Measurements from ENCODE around the gene GOLPH3.
"Not testable (repeated sequence)": the region's sequence is repeated elsewhere in the genome, so short reads cannot be mapped to it uniquely, and the experiment has no call there.

GOLPH3 gene

DNA sequence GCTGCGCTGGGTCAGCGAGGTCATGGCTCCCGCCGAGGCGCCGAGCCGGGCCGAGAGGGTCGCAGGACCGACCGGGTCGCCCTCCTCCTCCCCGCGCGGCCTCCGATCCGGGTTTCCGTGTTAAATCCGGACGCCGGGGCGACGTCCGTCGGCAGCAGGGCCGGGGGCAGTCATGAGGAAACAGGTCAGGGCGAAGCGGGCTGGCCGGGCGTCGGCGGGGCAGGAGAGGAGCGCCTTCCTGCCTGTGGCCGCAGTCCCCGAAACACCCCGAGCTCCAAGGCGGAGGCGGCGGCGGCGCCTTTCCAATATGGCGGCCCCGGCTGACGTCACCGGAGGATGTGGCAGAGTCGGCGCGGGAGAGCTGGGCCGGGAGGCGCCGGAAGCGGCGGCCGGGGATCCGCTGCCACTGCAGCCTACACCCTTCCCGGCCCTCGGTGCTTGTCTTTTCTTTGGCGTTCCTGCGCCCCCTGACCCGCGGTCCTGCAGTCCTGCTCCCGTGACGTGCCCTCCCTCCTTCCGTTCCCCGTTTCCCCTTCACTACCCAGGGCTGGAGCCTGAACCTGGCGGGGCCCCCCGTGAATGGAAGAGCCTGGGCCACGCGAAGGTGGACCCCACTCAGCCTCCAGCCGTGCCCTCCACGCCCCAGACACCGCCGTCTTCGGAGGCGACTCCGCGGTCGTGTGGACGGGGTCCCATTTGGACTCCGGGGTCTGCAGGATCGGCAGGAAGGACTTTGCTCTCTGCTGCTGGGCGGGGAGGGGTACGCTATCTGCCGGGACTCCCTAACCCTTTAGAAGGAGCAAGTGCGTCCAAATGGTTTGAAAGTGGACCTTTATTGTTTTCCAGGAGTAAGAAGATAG lies at the start of gene GOLPH3:
GOLPH3 (minus strand) TSS at position 309 of the 860 bp plus-strand sequence; CDS start at position 24, 285 bp downstream.
- peak; percentile 94 for DNase-seq
- H3K27ac Mint-ChIP-seq, result peak within 1 kb of the TSS; percentile 100
- H3K27me3 Mint-ChIP-seq (ENCODE audit: low read depth, poor library complexity), result no peaks in the 10 kb centered on the region
- H3K36me3 Mint-ChIP-seq (ENCODE audit: low read depth), result peaks cover 20% of the 10 kb centered on the region
- peak within 1 kb of the TSS; percentile 100 for H3K4me3 Mint-ChIP-seq
- H3K9me3 Mint-ChIP-seq, result peaks cover 3% of the 10 kb centered on the region
- TF ChIP-seq, protein P1, sequence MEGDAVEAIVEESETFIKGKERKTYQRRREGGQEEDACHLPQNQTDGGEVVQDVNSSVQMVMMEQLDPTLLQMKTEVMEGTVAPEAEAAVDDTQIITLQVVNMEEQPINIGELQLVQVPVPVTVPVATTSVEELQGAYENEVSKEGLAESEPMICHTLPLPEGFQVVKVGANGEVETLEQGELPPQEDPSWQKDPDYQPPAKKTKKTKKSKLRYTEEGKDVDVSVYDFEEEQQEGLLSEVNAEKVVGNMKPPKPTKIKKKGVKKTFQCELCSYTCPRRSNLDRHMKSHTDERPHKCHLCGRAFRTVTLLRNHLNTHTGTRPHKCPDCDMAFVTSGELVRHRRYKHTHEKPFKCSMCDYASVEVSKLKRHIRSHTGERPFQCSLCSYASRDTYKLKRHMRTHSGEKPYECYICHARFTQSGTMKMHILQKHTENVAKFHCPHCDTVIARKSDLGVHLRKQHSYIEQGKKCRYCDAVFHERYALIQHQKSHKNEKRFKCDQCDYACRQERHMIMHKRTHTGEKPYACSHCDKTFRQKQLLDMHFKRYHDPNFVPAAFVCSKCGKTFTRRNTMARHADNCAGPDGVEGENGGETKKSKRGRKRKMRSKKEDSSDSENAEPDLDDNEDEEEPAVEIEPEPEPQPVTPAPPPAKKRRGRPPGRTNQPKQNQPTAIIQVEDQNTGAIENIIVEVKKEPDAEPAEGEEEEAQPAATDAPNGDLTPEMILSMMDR (IDR thresholded peaks at IDR 0.05), result no peak
- peaks cover 35% of the 10 kb centered on the region for H3K4me1 Mint-ChIP-seq

DNA sequence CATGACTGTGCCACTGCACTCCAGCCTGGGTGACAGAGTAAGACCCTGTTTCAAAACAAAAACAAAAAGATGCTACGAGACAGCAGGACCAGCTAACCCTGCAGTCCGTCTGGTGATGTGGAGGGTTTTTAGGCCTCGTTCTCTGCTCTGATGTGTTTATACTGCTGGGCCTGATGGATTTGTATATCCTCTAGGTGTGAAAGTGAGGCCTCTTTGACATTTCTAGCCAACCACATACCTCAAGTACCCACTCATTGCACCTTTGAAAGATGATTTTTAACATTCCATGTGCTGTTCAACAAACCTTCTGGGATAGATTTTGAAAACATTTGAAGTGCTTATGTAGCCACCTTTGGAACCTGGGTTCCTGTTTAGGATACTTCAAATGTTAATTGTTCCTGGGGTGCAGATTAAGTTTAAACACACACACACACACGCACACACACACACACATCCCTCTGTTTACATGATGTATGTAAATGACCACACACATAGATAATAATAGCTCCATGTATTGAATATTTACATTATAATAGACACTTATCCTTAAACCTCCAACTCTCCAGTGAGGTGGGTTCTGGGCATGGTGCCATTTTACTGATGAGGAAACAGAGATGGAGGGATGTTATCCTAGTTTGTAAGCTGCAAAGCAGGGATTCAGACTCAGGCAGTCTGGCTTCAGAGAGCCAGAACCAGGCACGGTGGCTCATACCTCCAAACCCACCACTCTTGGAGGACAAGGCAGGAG lies 48.8 kb upstream of the GOLPH3 start:
- DNase-seq, result no peak
- Mint-ChIP-seq H3K4me3 (no peak overlapping the region), H3K36me3 (ENCODE audit: low read depth) (peaks cover 17% of the 10 kb centered on the region), H3K27ac (no peak overlapping the region), H3K4me1 (peaks cover 17% of the 10 kb centered on the region), H3K9me3 (peaks cover 7% of the 10 kb centered on the region), H3K27me3 (ENCODE audit: low read depth, poor library complexity) (no peaks in the 10 kb centered on the region)
- TF ChIP-seq, protein P1 (IDR thresholded peaks at IDR 0.05), result no peak

DNA sequence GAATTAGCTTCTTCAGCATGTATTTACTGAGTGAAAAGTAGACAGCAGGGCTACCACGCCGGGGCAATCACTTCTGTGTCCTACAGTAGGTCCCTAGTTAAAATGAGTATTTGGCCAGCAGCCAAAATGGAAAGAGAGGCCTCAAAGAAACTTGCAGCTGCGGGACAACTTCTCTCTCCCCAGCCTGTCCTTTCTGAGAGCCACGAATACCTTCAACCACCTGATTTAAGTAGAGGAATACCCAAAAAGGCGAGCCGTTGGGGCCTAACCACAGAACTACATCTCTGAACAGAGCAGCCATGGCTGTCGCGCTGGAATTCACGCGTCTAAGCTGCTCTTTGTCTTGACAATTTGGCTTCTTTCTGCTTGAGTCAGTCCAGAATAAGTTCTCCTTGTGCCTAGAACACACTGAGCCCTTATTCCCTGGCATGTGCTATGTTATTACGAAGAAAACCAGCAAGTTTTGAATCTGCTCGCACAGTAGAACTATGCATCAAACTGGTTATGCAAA lies 43.8 kb upstream of the GOLPH3 start:
- Mint-ChIP-seq H3K4me1 (peaks cover 8% of the 10 kb centered on the region), H3K27ac (no peak overlapping the region), H3K36me3 (ENCODE audit: low read depth) (no peaks in the 10 kb centered on the region), H3K27me3 (ENCODE audit: low read depth, poor library complexity) (no peaks in the 10 kb centered on the region), H3K4me3 (no peak overlapping the region), H3K9me3 (no peaks in the 10 kb centered on the region)
- TF ChIP-seq, protein P1 (IDR thresholded peaks at IDR 0.05), result no peak
- DNase-seq, result no peak

DNA sequence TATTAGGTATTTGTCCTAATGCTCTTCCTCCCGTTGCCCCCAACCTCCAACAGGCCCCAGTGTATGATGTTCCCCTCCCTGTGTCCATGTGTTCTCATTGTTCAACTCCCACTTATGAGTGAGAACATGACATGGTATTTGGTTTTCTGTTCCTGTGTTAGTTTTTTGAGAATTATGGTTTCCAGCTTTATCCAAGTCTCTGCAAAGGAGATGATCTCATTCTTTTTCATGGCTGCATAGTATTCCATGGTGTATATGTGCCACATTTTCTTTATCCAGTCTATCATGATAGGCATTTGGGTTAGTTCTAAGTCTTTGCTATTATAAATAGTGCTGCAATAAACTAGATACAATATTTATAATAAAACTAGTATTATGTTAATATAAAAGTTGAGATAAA lies 40.2 kb upstream of the GOLPH3 start:
- H3K27me3 Mint-ChIP-seq (ENCODE audit: low read depth, poor library complexity); H3K4me3 Mint-ChIP-seq; DNase-seq; H3K27ac Mint-ChIP-seq; H3K9me3 Mint-ChIP-seq; H3K36me3 Mint-ChIP-seq (ENCODE audit: low read depth): not testable (repeated sequence)
- peaks cover 13% of the 10 kb centered on the region for H3K4me1 Mint-ChIP-seq

DNA sequence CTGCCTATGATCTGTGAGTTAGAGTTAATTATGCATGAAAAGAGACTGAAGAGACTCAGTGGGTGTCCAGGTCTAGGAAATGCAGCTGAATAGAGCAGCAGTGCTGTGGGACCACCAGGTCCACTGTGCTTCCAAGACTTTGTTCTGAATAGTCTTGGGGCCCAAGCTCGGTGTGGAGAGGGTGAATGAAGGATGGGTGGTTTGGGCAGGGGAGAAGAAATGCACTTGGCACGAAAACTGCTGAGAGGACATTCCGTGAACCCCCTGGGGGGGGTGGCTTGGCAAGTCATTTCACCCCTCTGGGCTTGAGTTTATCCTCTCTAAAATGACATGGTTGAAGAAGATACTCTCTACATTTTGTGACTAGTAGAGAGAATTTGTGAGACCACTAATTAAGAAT lies 36.0 kb upstream of the GOLPH3 start:
- H3K36me3 Mint-ChIP-seq (ENCODE audit: low read depth), result peaks cover 4% of the 10 kb centered on the region
- H3K9me3 Mint-ChIP-seq, result peaks cover 26% of the 10 kb centered on the region
- peaks cover 5% of the 10 kb centered on the region for H3K4me1 Mint-ChIP-seq
- no peaks in the 10 kb centered on the region for H3K27me3 Mint-ChIP-seq (ENCODE audit: low read depth, poor library complexity)
- TF ChIP-seq, protein P1 (IDR thresholded peaks at IDR 0.05), result no peak
- peak overlapping the region; percentile 89 for H3K27ac Mint-ChIP-seq
- no peak overlapping the region for H3K4me3 Mint-ChIP-seq
- no peak for DNase-seq

DNA sequence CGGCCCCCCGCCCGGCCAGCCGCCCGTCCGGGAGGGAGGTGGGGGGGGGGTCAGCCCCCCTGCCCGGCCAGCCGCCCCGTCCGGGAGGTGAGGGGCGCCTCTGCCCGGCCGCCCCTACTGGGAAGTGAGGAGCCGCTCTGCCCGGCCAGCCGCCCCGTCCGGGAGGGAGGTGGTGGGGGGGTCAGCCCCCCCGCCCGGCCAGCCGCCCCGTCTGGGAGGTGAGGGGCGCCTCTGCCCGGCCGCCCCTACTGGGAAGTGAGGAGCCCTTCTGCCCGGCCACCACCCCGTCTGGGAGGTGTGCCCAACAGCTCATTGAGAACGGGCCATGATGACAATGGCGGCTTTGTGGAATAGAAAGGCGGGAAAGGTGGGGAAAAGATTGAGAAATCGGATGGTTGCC lies 34.7 kb upstream of the GOLPH3 start:
- H3K36me3 Mint-ChIP-seq (ENCODE audit: low read depth); H3K4me3 Mint-ChIP-seq; DNase-seq; H3K27ac Mint-ChIP-seq; H3K27me3 Mint-ChIP-seq (ENCODE audit: low read depth, poor library complexity): not testable (repeated sequence)
- Mint-ChIP-seq H3K9me3 (peaks cover 26% of the 10 kb centered on the region), H3K4me1 (peaks cover 10% of the 10 kb centered on the region)
